GM20431 (cell line): ENCODE results near the gene CMPK1.

Experiments used
- in situ Hi-C: fragments of 300-500 bp; cut with MseI, MboI; formaldehyde crosslinking; loops from one replicate; pipeline ENCODE4 v1.15.0; 2020; ENCODE audit warnings: low sequenced_read_pairs; ENCODE audit not compliant: unreplicated experiment

The CMPK1 gene

DNA sequence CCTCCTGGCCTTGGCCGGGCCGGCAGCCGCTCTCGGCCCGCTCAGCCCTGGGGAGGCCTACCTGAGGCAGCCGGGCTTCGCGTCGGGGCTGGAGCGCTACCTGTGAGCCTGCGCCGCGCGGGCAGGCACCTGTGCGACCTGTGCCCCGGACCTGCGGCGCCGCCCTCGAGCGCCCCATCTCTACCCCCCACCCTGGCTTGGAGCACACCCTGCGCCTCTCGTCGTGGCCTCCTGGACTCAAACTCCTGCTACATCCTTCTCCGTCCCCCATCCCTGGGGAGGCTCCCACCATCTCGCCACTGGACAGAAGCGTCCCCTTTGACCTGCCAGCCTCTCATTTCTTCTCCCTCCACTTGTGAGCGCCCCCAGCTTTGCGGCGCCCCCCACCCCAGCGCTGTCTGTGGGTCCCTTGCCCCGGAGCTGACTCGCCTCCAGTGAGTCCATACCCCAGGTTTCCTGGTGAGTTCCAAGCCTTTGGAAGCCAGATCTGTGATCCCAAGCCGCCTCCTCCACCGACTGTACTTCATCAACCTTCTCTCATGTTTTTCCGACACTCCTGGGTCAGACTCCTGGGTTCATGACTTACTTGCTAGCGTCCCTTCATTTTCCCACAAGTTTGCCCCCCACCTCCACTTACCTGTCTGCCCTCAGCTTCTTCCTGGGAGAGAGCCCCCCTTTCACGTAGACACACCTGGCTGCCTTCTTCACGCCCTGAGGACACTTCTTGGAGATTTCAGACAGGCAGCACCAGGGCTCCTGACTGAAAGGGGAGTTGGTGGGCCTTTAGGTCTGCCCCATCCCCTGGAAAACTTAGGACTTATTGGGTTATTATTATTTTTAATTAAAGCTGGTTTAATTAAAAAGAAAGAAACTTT, 83.8 kb downstream of the CMPK1 start:
- in situ Hi-C loops, result no loop called here

DNA sequence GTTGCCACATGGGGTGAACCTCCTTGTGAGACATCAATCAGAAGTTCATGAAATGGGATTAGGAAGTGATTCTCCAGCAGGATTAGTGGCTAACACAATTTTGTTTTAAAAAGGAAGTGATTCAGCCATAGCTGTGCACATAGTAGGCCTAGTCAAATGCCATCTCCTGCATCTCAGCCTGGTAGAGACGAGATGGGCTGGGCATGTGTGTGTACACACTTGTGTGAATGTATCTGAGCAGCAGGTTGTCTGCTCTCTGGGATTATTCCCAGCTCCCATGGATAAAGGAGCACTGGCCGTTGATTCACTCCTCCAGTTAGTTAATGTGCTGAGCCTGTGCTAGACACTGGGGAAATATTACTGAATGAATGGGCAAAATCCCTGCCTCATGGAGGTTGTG, 84.5 kb downstream of the CMPK1 start:
- in situ Hi-C loops, result no loop called here

DNA sequence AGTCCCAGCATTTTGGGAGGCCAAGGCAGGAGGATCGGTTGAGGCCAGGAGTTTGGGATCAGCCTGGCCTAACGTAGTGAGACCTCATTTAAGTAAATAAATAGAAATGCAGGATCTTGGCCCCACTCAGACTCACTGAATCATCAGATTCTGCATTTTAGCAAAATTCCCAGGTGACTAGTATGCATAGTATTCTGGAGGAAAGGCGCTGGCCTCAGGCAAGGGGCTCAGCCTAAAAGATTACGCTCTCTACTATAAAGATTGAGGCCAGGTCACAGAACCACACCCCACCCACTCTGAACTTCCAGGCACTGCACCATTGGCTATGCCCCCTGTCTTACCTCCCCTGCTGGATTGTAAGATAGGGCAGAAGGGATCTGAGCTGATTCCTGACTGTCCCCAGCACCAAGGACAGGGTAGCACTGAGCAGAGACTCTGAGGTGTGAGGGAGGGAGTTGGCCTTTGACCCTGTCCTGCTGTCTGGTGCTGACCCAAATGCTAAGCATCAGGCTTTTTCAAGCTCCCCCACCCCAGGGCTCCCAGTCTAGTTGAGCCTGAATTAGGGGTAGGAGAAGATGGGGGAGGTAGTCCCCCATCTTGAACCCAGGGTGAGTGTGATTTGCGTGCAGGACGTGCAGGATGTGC, 85.2 kb downstream of the CMPK1 start:
- in situ Hi-C loops, result no loop called here

DNA sequence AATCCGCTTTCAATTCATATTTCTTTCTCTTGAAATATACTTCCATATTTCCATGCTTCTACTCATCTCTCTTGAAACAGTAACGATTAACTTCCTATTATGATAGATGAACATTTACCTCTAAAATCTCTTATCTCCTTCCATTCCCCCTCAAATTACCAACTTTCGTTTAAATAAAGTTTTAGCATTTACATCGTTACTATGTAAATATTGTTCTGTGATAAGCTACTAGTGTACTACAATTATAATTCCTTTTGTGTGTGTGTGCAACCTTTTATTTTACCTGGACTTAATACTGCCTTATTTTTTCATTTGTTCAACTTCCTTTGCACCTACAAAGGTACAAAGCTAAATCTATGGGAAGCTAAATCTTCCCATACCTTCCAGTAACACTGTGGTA, 87.0 kb downstream of the CMPK1 start:
- in situ Hi-C loops, result no loop called here

DNA sequence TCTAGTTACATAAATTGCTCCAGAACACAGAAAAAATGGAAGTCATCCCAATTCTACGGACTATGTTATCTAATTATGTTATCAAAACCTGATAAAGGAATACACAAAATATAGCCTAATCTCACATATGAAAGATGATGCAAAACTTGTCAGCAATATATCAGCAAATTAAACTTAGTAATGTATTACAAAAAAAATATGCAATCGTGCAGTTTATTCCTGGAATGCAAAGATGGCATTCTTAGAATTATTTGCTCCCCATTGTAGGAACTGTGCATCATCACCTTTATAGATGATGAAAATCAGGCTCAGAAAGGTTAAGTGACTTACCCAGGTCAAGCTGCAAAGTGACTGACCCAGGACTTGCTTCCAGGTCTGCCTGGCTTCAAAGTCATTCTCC, 90.3 kb downstream of the CMPK1 start:
- in situ Hi-C loops, result no loop called here

DNA sequence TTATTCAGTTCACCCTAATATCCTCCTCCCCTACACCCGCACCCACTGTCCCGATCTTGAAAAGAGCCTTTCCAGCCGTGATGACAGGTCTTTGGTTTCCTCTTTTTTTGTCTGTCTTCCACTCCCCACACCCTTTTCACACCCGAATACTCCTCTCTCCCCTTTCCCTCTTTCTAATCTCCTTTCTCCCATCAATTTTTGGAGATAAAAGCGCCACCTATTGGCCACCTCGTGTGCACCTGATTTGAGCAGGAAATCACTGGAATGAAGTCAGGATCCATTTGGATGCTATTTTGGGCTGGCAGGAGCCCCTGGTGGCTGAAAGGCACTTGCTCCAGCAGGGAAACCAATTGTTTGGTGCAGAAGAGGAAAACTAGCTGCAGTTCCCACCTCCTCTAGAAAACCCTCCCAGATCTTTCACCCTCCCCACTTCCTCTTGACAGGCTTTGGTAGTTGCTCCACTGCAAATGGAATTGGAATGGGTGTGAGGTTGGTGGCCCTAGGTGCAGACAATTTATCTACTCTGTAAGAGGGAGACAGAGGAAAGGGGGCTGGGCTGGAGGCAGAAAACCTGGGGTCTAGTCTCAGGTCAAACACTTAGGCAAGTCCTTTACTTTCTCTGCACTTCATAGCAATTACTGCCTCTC, 90.9 kb downstream of the CMPK1 start:
- in situ Hi-C loops, result no loop called here
